ENCODE measurements around the gene LIPH. TPM values are rescaled to one million over a fixed set of nuclear protein-coding genes. Genes with fewer than 3 reads are reported as not detected.

The LIPH gene
- total and polyA plus RNA-seq, 3 donors from 2014 or later, result 4.2 to 18.0 (median 15.0) TPM

- Histone ChIP-seq H3K4me1 (peaks cover 3% of the 10 kb centered on the region), H3K27ac (no peak overlapping the region), H3K27me3 (no peaks in the 10 kb centered on the region), H3K9me3 (no peaks in the 10 kb centered on the region), H3K36me3 (ENCODE audit: low read depth, missing control alignments) (no peaks in the 10 kb centered on the region), H3K4me3 (no peak overlapping the region)
- no peak for TF ChIP-seq POLR2A (IDR thresholded peaks at IDR 0.05)
- no peak for TF ChIP-seq CTCF (IDR thresholded peaks at IDR 0.05)
- intact Hi-C loops (cut with DNase I; ENCODE audit: low total_unique reads), result no loop called here
- DNase-seq, result no peak
- 68 to 73% methylated on average over 3 of the region's 3 CpGs for WGBS, 2 donors
Observed at GRCh38 chr3:185504636-185505035, 47.8 kb downstream of the LIPH start.

GRCh38 chr3:185503521-185503920 is 48.9 kb downstream of the LIPH start:
- Histone ChIP-seq H3K27ac (no peak overlapping the region), H3K4me3 (no peak overlapping the region), H3K27me3 (no peaks in the 10 kb centered on the region), H3K4me1 (peaks cover 3% of the 10 kb centered on the region), H3K36me3 (ENCODE audit: low read depth, missing control alignments) (no peaks in the 10 kb centered on the region), H3K9me3 (no peaks in the 10 kb centered on the region)
- 48 to 89% methylated on average over 1 of the region's 1 CpG for WGBS, 2 donors
- intact Hi-C loops (cut with DNase I; ENCODE audit: low total_unique reads), result no loop called here
- no peak for TF ChIP-seq POLR2A (IDR thresholded peaks at IDR 0.05)
- no peak for TF ChIP-seq CTCF (IDR thresholded peaks at IDR 0.05)
- DNase-seq, result no peak

GRCh38 chr3:185502987-185503386 is 49.4 kb downstream of the LIPH start:
- H3K27me3 ChIP-seq, result no peaks in the 10 kb centered on the region
- peaks cover 3% of the 10 kb centered on the region for H3K4me1 ChIP-seq
- no peak for DNase-seq
- H3K36me3 ChIP-seq (ENCODE audit: low read depth, missing control alignments), result no peaks in the 10 kb centered on the region
- intact Hi-C loops (cut with DNase I; ENCODE audit: low total_unique reads), result no loop called here
- no peak for TF ChIP-seq POLR2A (IDR thresholded peaks at IDR 0.05)
- no peak for TF ChIP-seq CTCF (IDR thresholded peaks at IDR 0.05)
- H3K9me3 ChIP-seq, result no peaks in the 10 kb centered on the region
- no peak overlapping the region for H3K27ac ChIP-seq
- no peak overlapping the region for H3K4me3 ChIP-seq
- WGBS, 2 donors, result 48 to 59% methylated on average over 3 of the region's 3 CpGs

GRCh38 chr3:185498503-185499396 is 53.6 kb downstream of the LIPH start, which contains the start of gene TMEM41A:
TSS of gene TMEM41A (minus strand) at chr3:185499035. CDS start at chr3:185498961, 74 bp downstream.
- WGBS, 2 donors, result 0 to 1% methylated on average over 20 to 81 of the region's 82 CpGs
- peak; percentile 96 for DNase-seq
- peaks cover 17% of the 10 kb centered on the region for H3K4me1 ChIP-seq
- TF ChIP-seq POLR2A (IDR thresholded peaks at IDR 0.05), result peak; percentile 53
- TF ChIP-seq CTCF (IDR thresholded peaks at IDR 0.05), result no peak
- intact Hi-C loops (cut with DNase I; ENCODE audit: low total_unique reads), result no loop called here
- H3K9me3 ChIP-seq, result no peaks in the 10 kb centered on the region
- H3K36me3 ChIP-seq (ENCODE audit: low read depth, missing control alignments), result no peaks in the 10 kb centered on the region
- H3K27ac ChIP-seq, result peak within 1 kb of the TSS; percentile 81 to 85
- peak within 1 kb of the TSS; percentile 80 to 96 for H3K4me3 ChIP-seq
- no peaks in the 10 kb centered on the region for H3K27me3 ChIP-seq

All from testis (tissue), 3 donors.